CD4-positive, alpha-beta memory T cell (primary cell): Measurements from ENCODE around the gene MOSMO. TPM values are rescaled to one million over a fixed set of nuclear protein-coding genes. Genes with fewer than 3 reads are reported as not detected.

Source experiments
- CTCF ChIA-PET: fragments of 350-600 bp; sonication (Branson Sonifier 250); formaldehyde crosslinking; loops from one replicate; lab custom pipeline; 2021; ENCODE audit warnings: inconsistent platforms; ENCODE audit not compliant: partially characterized antibody; lab: Charles Lee
- POLR2A ChIA-PET: fragments of 350-600 bp; sonication (Branson Sonifier 250); formaldehyde crosslinking; loops from one replicate; lab custom pipeline; 2021; ENCODE audit not compliant: partially characterized antibody; lab: Charles Lee
- DNase-seq, 5 donors: peaks; one replicate each; pipeline versions ENCODE4 v3.0.0 to v3.0.0-alpha.2; 2020 to 2022; ENCODE audit warnings: mixed read lengths in 1 of 5
- H3K27ac ChIP-seq: one replicate; pipeline ENCODE4 v1.7.0; 2013; ENCODE audit warnings: low read depth, low read length
- H3K27me3 ChIP-seq: 2 replicates; pipeline ENCODE4 v1.7.0; 2013; ENCODE audit warnings: mild to moderate bottlenecking, low read length, moderate library complexity; ENCODE audit not compliant: insufficient read depth
- H3K36me3 ChIP-seq: 2 replicates; pipeline ENCODE4 v1.7.0; 2013; ENCODE audit warnings: mild to moderate bottlenecking, low read length, moderate library complexity; ENCODE audit not compliant: insufficient read depth
- H3K4me1 ChIP-seq: 2 replicates; pipeline ENCODE4 v1.7.0; 2013; ENCODE audit warnings: mild to moderate bottlenecking, low read length, moderate library complexity; ENCODE audit not compliant: insufficient read depth
- H3K4me3 ChIP-seq, 2 donors: one replicate each; pipeline ENCODE4 v1.7.0; 2013; ENCODE audit warnings: low read length in 2 of 2, mild to moderate bottlenecking in 1 of 2
- H3K9me3 ChIP-seq, 2 donors: one replicate each; pipeline ENCODE4 v1.7.0; 2013; ENCODE audit warnings: low read length in 2 of 2, control low read depth in 1 of 2; ENCODE audit not compliant: control insufficient read depth in 1 of 2
- H3K27ac Mint-ChIP-seq, 7 donors: one replicate each; pipeline ENCODE4 v1.8.0; 2020 to 2021; ENCODE audit warnings: mixed read lengths in 7 of 7, mild to moderate bottlenecking in 6 of 7, inconsistent platforms in 3 of 7, moderate library complexity in 3 of 7
- H3K27me3 Mint-ChIP-seq, 2 donors: one replicate each; pipeline ENCODE4 v1.8.0; 2020 to 2021; ENCODE audit warnings: mixed read lengths in 2 of 2
- H3K36me3 Mint-ChIP-seq, 2 donors: one replicate each; pipeline ENCODE4 v1.8.0; 2020 to 2021; ENCODE audit warnings: mixed read lengths in 2 of 2, inconsistent platforms in 1 of 2, mild to moderate bottlenecking in 1 of 2
- H3K4me1 Mint-ChIP-seq, 4 donors: one replicate each; pipeline ENCODE4 v1.8.0; 2020 to 2021; ENCODE audit warnings: mixed read lengths in 4 of 4, mild to moderate bottlenecking in 1 of 4
- H3K4me3 Mint-ChIP-seq, 8 donors: one replicate each; pipeline ENCODE4 v1.8.0; 2020 to 2021; ENCODE audit warnings: mixed read lengths in 8 of 8, mild to moderate bottlenecking in 7 of 8, moderate library complexity in 6 of 8, inconsistent platforms in 3 of 8
- H3K9me3 Mint-ChIP-seq, 8 donors: one replicate each; pipeline ENCODE4 v1.8.0; 2020 to 2021; ENCODE audit warnings: mixed read lengths in 8 of 8, mild to moderate bottlenecking in 5 of 8, inconsistent platforms in 3 of 8, moderate library complexity in 1 of 8
- intact Hi-C: fragments of 100-400 bp; cut with micrococcal nuclease; formaldehyde crosslinking; loops from one replicate; pipeline ENCODE4 v1.15.1; 2023
- polyA plus RNA-seq, 2 donors: library from polyadenylated mRNA; unstranded; fragments of 300-500 nt; fragmentation: Illumina TruSeq; gene quantifications; one replicate each; pipeline ENCODE4 v1.2.3, GENCODE V29; 2021
- total RNA-seq, 2 experiments: library from RNA; stranded (reverse); gene quantifications; one replicate each; pipeline ENCODE4 v1.2.3, GENCODE V29; 2021

MOSMO gene
- total and polyA plus RNA-seq, 4 experiments from 2014 or later: 3.2 to 23.4 (median 14.1) TPM

GRCh38 chr16:22078656-22079055 lies 70.7 kb downstream of the MOSMO start:
- H3K27ac ChIP-seq: no peak overlapping the region
- H3K27me3 Mint-ChIP-seq: no peaks in the 10 kb centered on the region
- H3K9me3 ChIP-seq: no peaks in the 10 kb centered on the region
- no peak overlapping the region for H3K4me3 ChIP-seq
- POLR2A ChIA-PET: interaction anchor here (1.5 to 2.1 kb wide), 4 partner anchors 70 to 111 kb away, joined by 3 to 14 read pairs (median 10); partner anchors contain the start of gene MOSMO
- no peak for DNase-seq
- H3K4me1 Mint-ChIP-seq: peaks cover 0 to 4% (median 0%) of the 10 kb centered on the region in 4 donors
- H3K36me3 Mint-ChIP-seq: peaks cover 9 to 19% of the 10 kb centered on the region in 2 donors
- no peak overlapping the region for H3K27ac Mint-ChIP-seq
- H3K9me3 Mint-ChIP-seq: no peaks in the 10 kb centered on the region
- H3K4me3 Mint-ChIP-seq: no peak overlapping the region
- no peaks in the 10 kb centered on the region for H3K4me1 ChIP-seq
- CTCF ChIA-PET: interaction anchor here (1.0 to 5.8 kb wide), 31 partner anchors 9 to 421 kb away, joined by 3 to 181 read pairs (median 6); partner anchors contain the start of genes MOSMO, PDZD9, POLR3E and UQCRC2
- H3K27me3 ChIP-seq: no peaks in the 10 kb centered on the region
- H3K36me3 ChIP-seq: no peaks in the 10 kb centered on the region
- intact Hi-C loops: loop anchor here (5.0 kb wide), 1 partner anchor 126 kb away; the partner anchor contains the start of gene UQCRC2

GRCh38 chr16:22081050-22081449 lies 73.1 kb downstream of the MOSMO start:
- Mint-ChIP-seq H3K4me1 (peaks cover 0 to 4% (median 0%) of the 10 kb centered on the region in 4 donors), H3K9me3 (no peaks in the 10 kb centered on the region), H3K27ac (no peak overlapping the region), H3K36me3 (peaks cover 23 to 30% of the 10 kb centered on the region in 2 donors), H3K4me3 (no peak overlapping the region), H3K27me3 (no peaks in the 10 kb centered on the region)
- H3K27ac ChIP-seq: no peak overlapping the region
- no peak overlapping the region for H3K4me3 ChIP-seq
- DNase-seq: no peak
- H3K9me3 ChIP-seq: no peaks in the 10 kb centered on the region
- no peaks in the 10 kb centered on the region for H3K27me3 ChIP-seq
- H3K4me1 ChIP-seq: no peaks in the 10 kb centered on the region
- intact Hi-C loops: no loop called here
- ChIA-PET POLR2A (no interaction called here), CTCF (no interaction called here)
- peaks cover 3% of the 10 kb centered on the region for H3K36me3 ChIP-seq

- Histone ChIP-seq H3K27me3 (no peaks in the 10 kb centered on the region), H3K4me3 (no peak overlapping the region), H3K4me1 (no peaks in the 10 kb centered on the region), H3K9me3 (no peaks in the 10 kb centered on the region), H3K27ac (no peak overlapping the region), H3K36me3 (peaks cover 3% of the 10 kb centered on the region)
- Mint-ChIP-seq H3K27ac (peak overlapping the region in 4 of 7 donors; percentile 9 to 90 (median 75)), H3K4me3 (no peak overlapping the region), H3K36me3 (peaks cover 23 to 27% of the 10 kb centered on the region in 2 donors), H3K27me3 (no peaks in the 10 kb centered on the region), H3K4me1 (no peaks in the 10 kb centered on the region), H3K9me3 (no peaks in the 10 kb centered on the region)
- ChIA-PET CTCF (no interaction called here), POLR2A (no interaction called here)
- intact Hi-C loops: no loop called here
- no peak for DNase-seq
These were observed 78.5 kb downstream of the MOSMO start for GRCh38 chr16:22086440-22086839.

- Mint-ChIP-seq H3K27ac (no peak overlapping the region), H3K36me3 (peaks cover 18 to 24% of the 10 kb centered on the region in 2 donors), H3K9me3 (no peaks in the 10 kb centered on the region), H3K27me3 (no peaks in the 10 kb centered on the region), H3K4me3 (no peak overlapping the region), H3K4me1 (no peaks in the 10 kb centered on the region)
- Histone ChIP-seq H3K4me3 (no peak overlapping the region), H3K36me3 (peaks cover 3% of the 10 kb centered on the region), H3K27ac (no peak overlapping the region), H3K4me1 (no peaks in the 10 kb centered on the region), H3K9me3 (no peaks in the 10 kb centered on the region), H3K27me3 (no peaks in the 10 kb centered on the region)
- POLR2A ChIA-PET: interaction anchor here (0.7 kb wide), 1 partner anchor 862 kb away, joined by 3 read pairs; no protein-coding TSS in a partner anchor
- no peak for DNase-seq
- intact Hi-C loops: no loop called here
- CTCF ChIA-PET: interaction anchor here (1.3 to 5.3 kb wide), 2 partner anchors 11 to 87 kb away, joined by 3 to 32 read pairs; no protein-coding TSS in a partner anchor
These were observed 80.7 kb downstream of the MOSMO start for GRCh38 chr16:22088642-22089041.

GRCh38 chr16:22089910-22090309 lies 82.0 kb downstream of the MOSMO start:
- no peak overlapping the region for H3K4me3 ChIP-seq
- H3K4me3 Mint-ChIP-seq: no peak overlapping the region
- no peak for DNase-seq
- no peaks in the 10 kb centered on the region for H3K4me1 Mint-ChIP-seq
- H3K27ac ChIP-seq: no peak overlapping the region
- no peaks in the 10 kb centered on the region for H3K27me3 ChIP-seq
- CTCF ChIA-PET: interaction anchor here (1.3 to 5.3 kb wide), 4 partner anchors 9 to 88 kb away, joined by 3 to 32 read pairs (median 6); no protein-coding TSS in a partner anchor
- POLR2A ChIA-PET: no interaction called here
- no peaks in the 10 kb centered on the region for H3K9me3 Mint-ChIP-seq
- H3K9me3 ChIP-seq: no peaks in the 10 kb centered on the region
- H3K4me1 ChIP-seq: no peaks in the 10 kb centered on the region
- H3K36me3 ChIP-seq: no peaks in the 10 kb centered on the region
- intact Hi-C loops: no loop called here
- peak overlapping the region in 1 of 7 donors; percentile 29 for H3K27ac Mint-ChIP-seq
- H3K27me3 Mint-ChIP-seq: peaks cover under 1% of the 10 kb centered on the region in 2 donors
- peaks cover 12 to 21% of the 10 kb centered on the region in 2 donors for H3K36me3 Mint-ChIP-seq

- Mint-ChIP-seq H3K4me3 (no peak overlapping the region), H3K36me3 (peaks cover 0 to 6% of the 10 kb centered on the region in 2 donors)
- POLR2A ChIA-PET: no interaction called here
These were observed 83.8 kb downstream of the MOSMO start for GRCh38 chr16:22091721-22092120.

GRCh38 chr16:22092143-22092933 lies 84.4 kb downstream of the MOSMO start, which contains the start of gene VWA3A:
Gene VWA3A (plus strand): TSS chr16:22092541. CDS start chr16:22092638, 97 bp downstream.
- no peak for DNase-seq
- ChIA-PET CTCF (interaction anchor here (0.8 to 5.3 kb wide), 2 partner anchors 11 to 15 kb away, joined by 3 to 32 read pairs; no protein-coding TSS in a partner anchor), POLR2A (no interaction called here)
- Mint-ChIP-seq H3K9me3 (no peaks in the 10 kb centered on the region), H3K4me3 (no peak within 1 kb of the TSS), H3K27me3 (peaks cover 2 to 11% of the 10 kb centered on the region in 2 donors), H3K36me3 (peaks cover 0 to 6% of the 10 kb centered on the region in 2 donors), H3K4me1 (no peaks in the 10 kb centered on the region), H3K27ac (no peak within 1 kb of the TSS)
- intact Hi-C loops: no loop called here
- H3K4me3 ChIP-seq: no peak within 1 kb of the TSS
- H3K36me3 ChIP-seq: no peaks in the 10 kb centered on the region
- no peaks in the 10 kb centered on the region for H3K27me3 ChIP-seq
- H3K4me1 ChIP-seq: no peaks in the 10 kb centered on the region
- no peaks in the 10 kb centered on the region for H3K9me3 ChIP-seq
- no peak within 1 kb of the TSS for H3K27ac ChIP-seq

More at GRCh38 chr16:22091721-22092120, 83.8 kb downstream of the MOSMO start:
- no peaks in the 10 kb centered on the region for H3K9me3 ChIP-seq
- no peaks in the 10 kb centered on the region for H3K4me1 Mint-ChIP-seq
- H3K27ac Mint-ChIP-seq: no peak overlapping the region
- no peaks in the 10 kb centered on the region for H3K4me1 ChIP-seq
- no peak for DNase-seq
- intact Hi-C loops: no loop called here
- H3K4me3 ChIP-seq: no peak overlapping the region
- H3K27me3 Mint-ChIP-seq: peaks cover 2 to 8% of the 10 kb centered on the region in 2 donors
- no peak overlapping the region for H3K27ac ChIP-seq
- no peaks in the 10 kb centered on the region for H3K27me3 ChIP-seq
- no peaks in the 10 kb centered on the region for H3K9me3 Mint-ChIP-seq
- no peaks in the 10 kb centered on the region for H3K36me3 ChIP-seq
- CTCF ChIA-PET: interaction anchor here (5.3 kb wide), 1 partner anchor 14 kb away, joined by 32 read pairs; no protein-coding TSS in a partner anchor
